Esophagus muscularis mucosa (tissue), 4 donors: ENCODE results near the gene TAF6.

Source experiments
- EP300 ChIP-seq: sonication (generic); formaldehyde crosslinking; IDR thresholded peaks from one replicate; pipeline ENCODE4 v1.6.1; 2017; ENCODE audit warnings: antibody characterized with exemption
- POLR2A ChIP-seq: fragments of 450-650 bp; IDR thresholded peaks from one replicate; pipeline ENCODE4 v1.6.1; 2017; ENCODE audit warnings: antibody characterized with exemption, moderate library complexity, mild to moderate bottlenecking, low read depth
- POLR2AphosphoS5 ChIP-seq, 2 donors: sonication (generic); formaldehyde crosslinking; IDR thresholded peaks; one replicate each; pipeline ENCODE4 v1.6.1; 2017; ENCODE audit warnings: antibody characterized with exemption in 2 of 2
- TF ChIP-seq, protein P1 (sequence below), 3 experiments: fragments of 200-600 bp in 2 of 3; fragments of 450-650 bp in 1 of 3; sonication (generic) in 2 of 3; IDR thresholded peaks; one replicate each; pipeline ENCODE4 v1.5.1; 2017 to 2019; ENCODE audit warnings: antibody characterized with exemption in 3 of 3, mild to moderate bottlenecking in 2 of 3, moderate library complexity in 1 of 3

GRCh38 chr7:100148225-100148558 is 29.0 kb upstream of the TAF6 start:
- no peak for TF ChIP-seq POLR2AphosphoS5 (IDR thresholded peaks at IDR 0.05)
- TF ChIP-seq, protein P1, sequence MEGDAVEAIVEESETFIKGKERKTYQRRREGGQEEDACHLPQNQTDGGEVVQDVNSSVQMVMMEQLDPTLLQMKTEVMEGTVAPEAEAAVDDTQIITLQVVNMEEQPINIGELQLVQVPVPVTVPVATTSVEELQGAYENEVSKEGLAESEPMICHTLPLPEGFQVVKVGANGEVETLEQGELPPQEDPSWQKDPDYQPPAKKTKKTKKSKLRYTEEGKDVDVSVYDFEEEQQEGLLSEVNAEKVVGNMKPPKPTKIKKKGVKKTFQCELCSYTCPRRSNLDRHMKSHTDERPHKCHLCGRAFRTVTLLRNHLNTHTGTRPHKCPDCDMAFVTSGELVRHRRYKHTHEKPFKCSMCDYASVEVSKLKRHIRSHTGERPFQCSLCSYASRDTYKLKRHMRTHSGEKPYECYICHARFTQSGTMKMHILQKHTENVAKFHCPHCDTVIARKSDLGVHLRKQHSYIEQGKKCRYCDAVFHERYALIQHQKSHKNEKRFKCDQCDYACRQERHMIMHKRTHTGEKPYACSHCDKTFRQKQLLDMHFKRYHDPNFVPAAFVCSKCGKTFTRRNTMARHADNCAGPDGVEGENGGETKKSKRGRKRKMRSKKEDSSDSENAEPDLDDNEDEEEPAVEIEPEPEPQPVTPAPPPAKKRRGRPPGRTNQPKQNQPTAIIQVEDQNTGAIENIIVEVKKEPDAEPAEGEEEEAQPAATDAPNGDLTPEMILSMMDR (IDR thresholded peaks at IDR 0.05) = no peak
- no peak for TF ChIP-seq EP300
- no peak for TF ChIP-seq POLR2A
